ENCODE measurements around the gene PTPRN2.
"Not testable (repeated sequence)": the region's sequence is repeated elsewhere in the genome, so short reads cannot be mapped to it uniquely, and the experiment has no call there.

DNA sequence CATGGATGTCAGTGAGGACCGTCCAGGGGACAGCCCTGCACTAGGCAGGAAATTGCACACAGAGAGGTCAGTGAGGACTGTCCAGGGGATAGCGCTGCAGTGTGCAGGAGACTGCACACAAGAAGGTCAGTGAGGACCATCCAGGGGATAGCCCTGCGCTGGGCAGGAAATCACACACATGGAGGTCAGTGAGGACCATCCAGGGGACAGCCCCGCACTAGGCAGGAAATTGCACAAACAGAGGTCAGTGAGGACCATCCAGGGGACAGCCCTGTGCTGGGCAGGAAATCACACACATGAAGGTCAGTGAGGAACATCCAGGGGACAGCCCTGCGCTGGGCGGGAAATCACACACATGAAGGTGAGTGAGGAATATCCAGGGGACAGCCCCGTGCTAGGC, 80.4 kb downstream of the PTPRN2 start:
- TF ChIP-seq, protein P1, sequence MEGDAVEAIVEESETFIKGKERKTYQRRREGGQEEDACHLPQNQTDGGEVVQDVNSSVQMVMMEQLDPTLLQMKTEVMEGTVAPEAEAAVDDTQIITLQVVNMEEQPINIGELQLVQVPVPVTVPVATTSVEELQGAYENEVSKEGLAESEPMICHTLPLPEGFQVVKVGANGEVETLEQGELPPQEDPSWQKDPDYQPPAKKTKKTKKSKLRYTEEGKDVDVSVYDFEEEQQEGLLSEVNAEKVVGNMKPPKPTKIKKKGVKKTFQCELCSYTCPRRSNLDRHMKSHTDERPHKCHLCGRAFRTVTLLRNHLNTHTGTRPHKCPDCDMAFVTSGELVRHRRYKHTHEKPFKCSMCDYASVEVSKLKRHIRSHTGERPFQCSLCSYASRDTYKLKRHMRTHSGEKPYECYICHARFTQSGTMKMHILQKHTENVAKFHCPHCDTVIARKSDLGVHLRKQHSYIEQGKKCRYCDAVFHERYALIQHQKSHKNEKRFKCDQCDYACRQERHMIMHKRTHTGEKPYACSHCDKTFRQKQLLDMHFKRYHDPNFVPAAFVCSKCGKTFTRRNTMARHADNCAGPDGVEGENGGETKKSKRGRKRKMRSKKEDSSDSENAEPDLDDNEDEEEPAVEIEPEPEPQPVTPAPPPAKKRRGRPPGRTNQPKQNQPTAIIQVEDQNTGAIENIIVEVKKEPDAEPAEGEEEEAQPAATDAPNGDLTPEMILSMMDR (IDR thresholded peaks at IDR 0.05), result not testable (repeated sequence)
- TF ChIP-seq POLR2A (IDR thresholded peaks at IDR 0.05), result not testable (repeated sequence)
